ENCODE measurements around the gene YOD1.
"Not testable (repeated sequence)": the region's sequence is repeated elsewhere in the genome, so short reads cannot be mapped to it uniquely, and the experiment has no call there.

The YOD1 gene

GRCh38 chr1:207049054-207049453, 2.0 kb downstream of the YOD1 start:
- TF ChIP-seq CTCF (conservative IDR thresholded peaks at IDR 0.05; ENCODE audit: low read depth, low read length), result no peak
- DNase-seq (ENCODE audit: low read depth), result no peak
- no peak overlapping the region for H3K4me3 ChIP-seq (ENCODE audit: low read depth, low read length)

- DNase-seq (ENCODE audit: low read depth), result no peak
- TF ChIP-seq CTCF (conservative IDR thresholded peaks at IDR 0.05; ENCODE audit: low read depth, low read length), result no peak
- H3K4me3 ChIP-seq (ENCODE audit: low read depth, low read length), result no peak overlapping the region
Measured at GRCh38 chr1:207048041-207048440, 3.0 kb downstream of the YOD1 start.

- TF ChIP-seq CTCF (conservative IDR thresholded peaks at IDR 0.05; ENCODE audit: low read depth, low read length), result no peak
- H3K4me3 ChIP-seq (ENCODE audit: low read depth, low read length), result no peak overlapping the region
Measured at GRCh38 chr1:207047505-207047904, 3.5 kb downstream of the YOD1 start.

GRCh38 chr1:207045453-207045852, 5.6 kb downstream of the YOD1 start:
- H3K4me3 ChIP-seq (ENCODE audit: low read depth, low read length), result no peak overlapping the region
- no peak for TF ChIP-seq CTCF (conservative IDR thresholded peaks at IDR 0.05; ENCODE audit: low read depth, low read length)
- no peak for DNase-seq (ENCODE audit: low read depth)

More at GRCh38 chr1:207047505-207047904, 3.5 kb downstream of the YOD1 start:
- no peak for DNase-seq (ENCODE audit: low read depth)

- not testable (repeated sequence) for DNase-seq (ENCODE audit: low read depth); H3K4me3 ChIP-seq (ENCODE audit: low read depth, low read length)
Measured at GRCh38 chr1:207041397-207041796, 9.6 kb downstream of the YOD1 start.

GRCh38 chr1:207040181-207040533, 10.9 kb downstream of the YOD1 start:
- peak; percentile 41 for DNase-seq (ENCODE audit: low read depth)
- TF ChIP-seq CTCF (conservative IDR thresholded peaks at IDR 0.05; ENCODE audit: low read depth, low read length), result no peak
- H3K4me3 ChIP-seq (ENCODE audit: low read depth, low read length), result no peak overlapping the region

- no peak overlapping the region for H3K4me3 ChIP-seq (ENCODE audit: low read depth, low read length)
- no peak for TF ChIP-seq CTCF (conservative IDR thresholded peaks at IDR 0.05; ENCODE audit: low read depth, low read length)
Measured at GRCh38 chr1:207039380-207040180, 11.4 kb downstream of the YOD1 start.

More at GRCh38 chr1:207039380-207040180, 11.4 kb downstream of the YOD1 start:
- DNase-seq (ENCODE audit: low read depth), result no peak

Measured in choroid plexus epithelial cell (primary cell).